ENCODE results near the gene TDG. TPM values are rescaled to one million over a fixed set of nuclear protein-coding genes. Genes with fewer than 3 reads are reported as not detected.
"Not testable (repeated sequence)": the region's sequence is repeated elsewhere in the genome, so short reads cannot be mapped to it uniquely, and the experiment has no call there.

TDG gene
- total RNA-seq, 4 donors from 2014 or later: 23.4 to 42.2 (median 24.2) TPM

- H3K27ac ChIP-seq: no peak overlapping the region
- TF ChIP-seq EP300 (IDR thresholded peaks at IDR 0.05) (no peak), CTCF (IDR thresholded peaks at IDR 0.05) (no peak), POLR2AphosphoS5 (IDR thresholded peaks at IDR 0.05) (no peak), POLR2A (IDR thresholded peaks at IDR 0.05) (no peak)
- H3K36me3 ChIP-seq: no peaks in the 10 kb centered on the region
- no peaks in the 10 kb centered on the region for H3K27me3 ChIP-seq
- H3K4me3 ChIP-seq: no peak overlapping the region
- WGBS: 42% methylated on average over 3 of the region's 3 CpGs
- H3K4me1 ChIP-seq: no peaks in the 10 kb centered on the region
- DNase-seq (ENCODE audit: low spot score in 2 of 2): no peak
- no peaks in the 10 kb centered on the region for H3K9me3 ChIP-seq
Measured at GRCh38 chr12:104022786-104023185, 57.1 kb downstream of the TDG start.

GRCh38 chr12:104023710-104024109 lies 58.0 kb downstream of the TDG start:
- Histone ChIP-seq H3K4me1 (no peaks in the 10 kb centered on the region), H3K27ac (no peak overlapping the region), H3K27me3 (no peaks in the 10 kb centered on the region), H3K9me3 (no peaks in the 10 kb centered on the region), H3K36me3 (no peaks in the 10 kb centered on the region), H3K4me3 (no peak overlapping the region)
- no peak for DNase-seq (ENCODE audit: low spot score in 2 of 2)
- 73% methylated on average over 2 of the region's 2 CpGs for WGBS
- TF ChIP-seq POLR2AphosphoS5 (IDR thresholded peaks at IDR 0.05): no peak
- no peak for TF ChIP-seq EP300 (IDR thresholded peaks at IDR 0.05)
- no peak for TF ChIP-seq POLR2A (IDR thresholded peaks at IDR 0.05)
- TF ChIP-seq CTCF (IDR thresholded peaks at IDR 0.05): no peak

- no peak for DNase-seq (ENCODE audit: low spot score in 2 of 2)
- H3K27ac ChIP-seq: no peak overlapping the region
- no peaks in the 10 kb centered on the region for H3K9me3 ChIP-seq
- H3K4me3 ChIP-seq: no peak overlapping the region
- TF ChIP-seq CTCF (IDR thresholded peaks at IDR 0.05) (no peak), POLR2AphosphoS5 (IDR thresholded peaks at IDR 0.05) (no peak), EP300 (IDR thresholded peaks at IDR 0.05) (no peak), POLR2A (IDR thresholded peaks at IDR 0.05) (no peak)
- H3K27me3 ChIP-seq: no peaks in the 10 kb centered on the region
- no peaks in the 10 kb centered on the region for H3K4me1 ChIP-seq
- WGBS: 96% methylated on average over 6 of the region's 6 CpGs
- H3K36me3 ChIP-seq: no peaks in the 10 kb centered on the region
Measured at GRCh38 chr12:104024348-104024747, 58.7 kb downstream of the TDG start.

- Histone ChIP-seq H3K27ac (no peak overlapping the region), H3K9me3 (no peaks in the 10 kb centered on the region), H3K27me3 (no peaks in the 10 kb centered on the region), H3K36me3 (no peaks in the 10 kb centered on the region), H3K4me3 (no peak overlapping the region), H3K4me1 (no peaks in the 10 kb centered on the region)
- 92% methylated on average over 2 of the region's 2 CpGs for WGBS
- no peak for TF ChIP-seq POLR2A (IDR thresholded peaks at IDR 0.05)
- TF ChIP-seq EP300 (IDR thresholded peaks at IDR 0.05): no peak
- no peak for TF ChIP-seq POLR2AphosphoS5 (IDR thresholded peaks at IDR 0.05)
- TF ChIP-seq CTCF (IDR thresholded peaks at IDR 0.05): no peak
- DNase-seq (ENCODE audit: low spot score in 2 of 2): no peak
Measured at GRCh38 chr12:104025771-104026170, 60.1 kb downstream of the TDG start.

GRCh38 chr12:104026841-104027599 lies 61.3 kb downstream of the TDG start:
- Histone ChIP-seq H3K9me3 (no peaks in the 10 kb centered on the region), H3K4me1 (no peaks in the 10 kb centered on the region), H3K27me3 (no peaks in the 10 kb centered on the region), H3K4me3 (no peak overlapping the region), H3K27ac (no peak overlapping the region), H3K36me3 (no peaks in the 10 kb centered on the region)
- TF ChIP-seq POLR2A (IDR thresholded peaks at IDR 0.05) (no peak), EP300 (IDR thresholded peaks at IDR 0.05) (no peak), CTCF (IDR thresholded peaks at IDR 0.05) (no peak), POLR2AphosphoS5 (IDR thresholded peaks at IDR 0.05) (no peak)
- 50% methylated on average over 5 of the region's 5 CpGs for WGBS
- DNase-seq (ENCODE audit: low spot score in 2 of 2): no peak

- H3K27me3 ChIP-seq; H3K27ac ChIP-seq; H3K4me1 ChIP-seq; DNase-seq (ENCODE audit: low spot score in 2 of 2); H3K36me3 ChIP-seq; H3K4me3 ChIP-seq; H3K9me3 ChIP-seq: not testable (repeated sequence)
- WGBS: 88% methylated on average over 15 of the region's 27 CpGs
Measured at GRCh38 chr12:104030596-104030995, 64.9 kb downstream of the TDG start.

GRCh38 chr12:104036143-104036542 lies 70.5 kb downstream of the TDG start:
- not testable (repeated sequence) for H3K27ac ChIP-seq; H3K9me3 ChIP-seq; H3K4me3 ChIP-seq; H3K4me1 ChIP-seq; H3K27me3 ChIP-seq; DNase-seq (ENCODE audit: low spot score in 2 of 2); H3K36me3 ChIP-seq
- 95% methylated on average over 2 of the region's 2 CpGs for WGBS

Data from suprapubic skin (tissue), 4 donors.